HG03095 (cell line): ENCODE data around the gene MYOM1.
A peak's percentile ranks its signal among the peaks of the same experiment; 100 is the strongest.

ENCODE experiments used
- ATAC-seq: cut with Tn5 transposase; IDR thresholded peaks from one replicate; pipeline ENCODE4 v1.9.1; 2021; ENCODE audit warnings: moderate library complexity; ENCODE audit not compliant: unreplicated experiment

The MYOM1 gene

DNA sequence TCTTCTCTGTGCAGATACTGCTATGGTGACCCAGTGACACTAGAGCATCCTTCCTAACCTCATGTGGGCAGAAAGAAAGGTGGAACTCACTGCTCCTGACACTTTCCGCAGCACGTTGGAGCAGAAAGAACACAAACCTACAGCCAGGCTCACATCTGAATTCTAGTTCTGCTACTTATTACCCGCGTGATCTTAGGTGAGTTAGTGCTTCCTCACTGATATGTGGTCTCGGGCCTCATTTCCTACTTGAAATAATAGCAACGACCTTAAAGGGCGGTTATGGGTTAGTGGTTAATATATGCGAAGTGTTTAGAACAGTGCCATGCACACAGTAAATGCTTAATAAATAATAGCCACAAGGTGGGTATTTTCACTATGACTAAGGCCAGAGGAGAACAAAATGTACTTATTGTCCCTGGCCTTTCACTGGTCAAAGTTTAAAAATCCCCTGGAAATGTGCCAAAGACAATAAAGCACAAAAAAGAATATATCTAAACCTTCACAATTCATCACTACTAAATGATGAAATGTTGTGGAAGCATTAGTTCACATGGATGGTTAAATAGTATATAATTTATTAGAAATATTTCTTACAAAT, 66.6 kb downstream of the MYOM1 start:
- ATAC-seq, result no peak

DNA sequence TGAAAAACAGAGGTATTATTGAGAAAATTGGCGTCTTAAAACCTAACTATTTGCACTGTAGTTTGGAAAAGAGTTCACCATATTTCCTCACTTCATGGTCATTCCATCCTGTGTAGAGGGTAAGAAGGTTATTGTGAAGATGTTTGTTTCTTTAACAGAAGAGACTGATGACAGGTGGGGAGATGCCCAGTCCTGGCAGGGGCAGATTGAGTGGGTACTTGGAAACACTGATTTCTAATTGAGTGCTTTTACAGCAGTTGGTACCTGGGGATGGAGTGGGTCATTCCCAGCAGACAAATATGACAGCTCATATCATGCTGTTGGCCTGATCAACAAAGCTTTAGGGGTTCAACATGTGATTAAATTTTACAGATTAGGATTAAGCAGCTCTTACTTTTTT, 67.5 kb downstream of the MYOM1 start:
- ATAC-seq, result no peak

DNA sequence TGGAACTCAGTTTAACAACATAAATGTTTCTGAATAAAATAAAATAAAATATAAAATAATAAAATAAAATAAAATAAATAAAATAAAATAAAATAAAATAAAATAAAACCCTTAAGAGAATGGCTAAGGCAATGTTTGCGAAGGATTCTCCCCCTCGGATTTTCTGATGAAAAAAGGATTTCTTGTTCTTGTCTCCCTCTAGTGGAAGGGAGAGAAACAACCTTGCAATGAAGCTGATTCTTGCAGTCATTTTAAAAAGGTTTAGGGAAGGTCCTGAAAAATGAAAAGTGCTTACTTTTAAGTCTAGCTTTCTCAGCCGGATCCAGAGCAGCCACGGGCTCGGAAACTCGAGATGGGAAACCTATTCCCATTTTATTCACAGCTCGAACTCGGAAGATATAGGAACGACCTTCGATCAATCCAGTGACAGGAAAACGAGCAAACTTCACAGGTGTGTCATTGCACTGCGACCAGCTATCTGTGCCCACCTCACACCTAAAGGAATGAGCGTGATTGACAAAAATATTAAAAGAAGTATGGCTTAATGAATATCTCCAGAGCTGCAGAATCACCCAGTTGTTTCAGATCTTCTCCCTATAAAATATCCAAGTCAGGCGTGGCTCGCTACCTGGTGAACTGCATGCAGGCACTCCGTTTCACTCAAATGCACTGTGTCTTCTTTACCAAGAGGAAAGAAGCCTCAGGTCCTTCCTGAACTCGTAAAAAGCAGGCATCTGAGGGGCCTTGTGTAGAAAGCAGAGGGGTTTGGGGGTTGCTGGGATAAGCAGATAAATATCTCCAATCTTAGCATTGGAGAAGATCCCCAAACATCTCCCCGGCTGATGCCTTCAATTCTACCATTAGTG, 68.1 kb downstream of the MYOM1 start:
- ATAC-seq, result no peak

DNA sequence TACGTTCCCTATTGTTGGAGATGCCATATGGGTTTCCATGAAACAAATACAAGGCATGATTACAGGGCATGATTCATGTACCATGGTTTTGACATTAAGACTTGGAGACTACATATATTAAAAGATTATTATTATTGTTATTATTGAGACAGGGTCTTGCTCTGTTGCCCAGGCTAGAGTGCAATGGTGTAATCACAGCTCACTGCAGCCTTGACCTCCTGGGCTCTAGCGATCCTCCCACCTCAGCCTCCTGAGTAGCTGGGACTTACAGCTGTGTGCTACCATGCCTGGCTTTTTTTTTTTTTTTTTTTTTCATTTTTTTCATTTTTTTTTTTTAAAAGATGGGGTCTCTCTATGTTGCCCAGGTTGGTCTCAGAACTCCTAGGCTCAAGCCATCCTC, 69.1 kb downstream of the MYOM1 start:
- no peak for ATAC-seq

DNA sequence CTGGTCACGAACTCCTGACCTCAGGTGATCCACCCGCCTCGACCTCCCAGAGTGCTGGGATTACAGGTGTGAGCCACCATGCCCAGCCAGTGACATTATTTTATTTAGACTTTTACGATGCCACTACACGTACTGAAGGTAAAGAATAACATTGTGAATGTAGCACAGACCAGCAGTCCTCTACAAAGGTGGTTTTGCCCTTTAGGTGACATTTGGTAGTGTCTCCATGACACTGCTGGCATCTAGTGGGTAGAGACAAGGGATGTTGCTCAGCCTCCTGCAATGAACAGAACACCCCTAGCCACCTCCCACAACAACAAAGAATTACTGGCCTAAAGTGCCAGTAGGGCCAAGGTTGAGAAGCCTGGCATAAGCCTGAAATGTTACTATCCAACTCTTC, 69.5 kb downstream of the MYOM1 start:
- ATAC-seq, result no peak

DNA sequence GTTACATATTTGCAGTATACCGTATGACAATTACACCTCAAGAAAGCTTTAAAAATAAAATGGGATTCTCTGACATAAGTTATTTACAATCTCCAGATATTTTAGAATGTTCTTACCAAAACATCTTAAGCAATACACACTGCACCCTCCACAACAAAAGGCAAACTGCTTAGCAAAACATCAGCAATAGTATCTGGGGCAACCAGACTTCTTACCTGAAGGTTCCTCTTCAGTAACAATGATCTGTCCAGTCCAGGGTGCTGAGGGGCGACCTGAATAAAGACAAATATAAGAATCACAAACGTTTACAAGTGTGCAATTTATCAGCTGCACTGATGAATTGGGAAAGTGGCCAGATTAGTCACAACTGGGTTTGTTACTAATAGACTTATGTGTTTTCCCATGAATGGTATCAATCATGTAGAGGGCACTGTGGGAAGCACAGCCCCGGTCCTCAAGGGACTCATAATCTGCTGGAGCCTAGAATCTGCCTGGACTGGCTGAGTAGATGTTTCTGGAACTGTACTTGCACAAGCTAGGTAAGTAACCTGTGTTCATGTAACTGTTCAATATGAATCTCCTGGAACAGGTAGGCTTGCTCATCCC, 70.7 kb downstream of the MYOM1 start:
- no peak for ATAC-seq

DNA sequence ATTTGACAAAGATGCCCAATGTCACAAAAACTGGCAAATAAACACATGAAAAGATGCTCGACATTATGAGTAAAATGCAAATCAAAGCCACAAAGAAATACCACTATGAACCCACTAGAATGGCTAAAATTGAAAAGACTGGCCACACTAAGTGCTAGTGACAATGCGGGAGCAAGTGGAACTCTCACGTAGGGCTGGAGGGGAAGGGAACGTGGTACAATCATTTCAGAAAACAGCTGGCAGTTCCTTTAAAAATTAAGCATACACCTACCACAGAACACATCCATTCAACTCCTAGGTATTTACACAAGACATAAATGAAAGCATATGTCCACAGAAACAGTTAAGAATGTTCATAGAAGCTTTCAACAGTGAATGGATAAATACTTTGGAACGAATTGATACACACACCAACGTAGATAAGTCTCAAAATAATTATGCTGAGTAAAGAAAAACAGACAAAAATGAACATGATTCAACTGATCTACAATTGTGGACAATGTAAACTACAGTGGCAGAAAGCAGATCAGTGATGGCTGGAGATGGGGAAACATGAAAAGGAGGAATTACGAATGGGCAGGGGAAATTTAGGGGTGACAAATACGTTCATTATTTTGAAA, 71.7 kb downstream of the MYOM1 start:
- ATAC-seq, result no peak

DNA sequence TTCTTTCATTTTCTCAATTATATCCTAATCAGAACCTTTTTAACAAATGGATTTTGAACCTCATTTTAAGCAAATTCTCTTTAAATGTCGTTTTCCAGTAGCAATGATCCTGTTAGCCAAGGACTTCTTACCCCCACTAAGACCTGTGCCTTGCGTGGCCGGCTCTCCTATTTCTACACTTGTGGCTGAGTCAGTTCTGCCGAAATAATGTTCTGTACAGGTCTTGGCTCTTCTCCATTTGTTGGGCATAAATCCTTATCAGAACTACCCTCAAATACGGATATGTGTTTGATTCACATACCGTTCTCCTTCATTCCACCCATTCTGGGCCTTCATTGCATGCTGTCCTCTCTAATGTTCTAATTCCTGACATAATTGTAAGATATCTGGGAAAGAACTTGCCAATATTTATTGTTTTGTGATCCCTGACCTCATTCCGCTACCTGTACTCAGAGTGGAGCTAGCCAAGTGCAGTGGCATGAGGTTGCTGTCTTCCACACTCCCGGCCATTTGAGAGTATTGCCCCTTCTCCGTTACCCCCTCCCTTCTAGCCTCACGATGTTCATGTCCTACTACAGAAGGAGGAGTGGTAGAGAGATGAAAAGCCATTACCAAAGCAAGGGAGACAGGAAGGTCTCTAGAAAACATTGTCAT, 78.7 kb downstream of the MYOM1 start:
- ATAC-seq, result no peak

DNA sequence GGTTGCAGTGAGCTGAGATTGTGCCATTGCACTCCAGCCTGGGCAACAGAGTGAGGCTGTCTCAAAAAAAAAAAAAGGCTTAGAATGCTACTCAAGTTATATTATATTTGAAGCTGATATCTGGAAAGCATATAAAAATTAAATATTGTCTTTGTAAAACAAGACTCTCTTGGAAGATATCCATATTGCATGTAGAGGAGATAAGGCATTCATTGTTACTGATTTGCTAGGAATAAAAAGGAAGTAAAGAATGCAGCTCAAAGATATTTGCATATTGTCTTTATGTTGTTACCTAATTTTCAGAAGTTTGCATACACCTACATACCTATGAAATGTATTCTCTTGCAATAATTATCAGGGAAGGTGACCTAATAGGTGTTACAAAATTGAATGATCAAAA, 79.4 kb downstream of the MYOM1 start:
- ATAC-seq, result no peak

DNA sequence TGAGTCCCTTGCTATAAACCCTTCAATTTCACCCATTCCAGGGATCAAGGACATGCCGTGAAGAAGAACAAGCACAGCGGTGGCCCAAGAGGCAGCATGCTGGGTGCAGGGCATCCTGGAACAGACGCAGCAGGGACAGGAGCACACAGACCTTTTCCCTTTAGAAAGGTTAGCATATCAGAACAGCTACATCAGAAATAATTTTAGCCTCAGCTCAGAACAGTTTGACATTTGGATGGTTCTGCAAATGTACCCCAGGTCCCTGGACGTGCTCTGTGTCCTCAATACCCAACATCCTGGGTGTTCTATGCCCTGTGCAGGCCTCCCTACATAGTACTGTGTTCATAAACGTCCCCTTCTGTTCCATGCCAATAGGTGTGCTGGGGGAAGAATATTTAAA, 80.4 kb downstream of the MYOM1 start:
- no peak for ATAC-seq

DNA sequence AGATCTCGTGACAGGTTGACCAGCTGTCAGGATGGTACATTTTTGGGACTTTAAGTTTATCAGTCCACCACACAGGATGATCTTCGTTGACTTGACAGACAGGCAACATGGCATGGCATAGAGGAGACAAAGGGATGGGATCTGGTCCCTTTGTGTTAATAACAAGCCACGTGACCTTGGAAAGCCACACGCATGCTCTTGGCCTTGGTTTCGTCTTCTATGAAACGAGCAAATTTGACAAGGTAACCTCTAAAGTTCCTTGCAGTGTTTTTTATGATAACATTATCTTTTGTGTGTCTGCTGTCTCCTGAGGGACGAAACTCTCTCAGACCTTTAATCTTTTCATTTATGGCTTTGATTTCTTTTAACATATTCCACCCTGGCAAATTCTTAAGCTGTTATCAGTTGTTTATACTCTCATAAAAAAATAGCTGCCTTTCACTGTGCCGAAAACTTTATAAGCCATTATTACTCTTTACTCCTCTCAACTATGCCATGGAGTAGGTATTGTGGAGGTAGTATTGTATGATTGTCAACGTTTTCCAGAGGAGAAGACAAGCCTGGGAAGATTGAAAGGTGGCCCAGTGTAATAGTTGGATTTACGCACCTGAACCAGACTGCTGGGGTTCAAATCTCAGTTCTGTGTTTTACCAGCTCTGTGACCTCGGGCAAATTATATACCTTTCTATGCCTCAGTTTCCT, 81.3 kb downstream of the MYOM1 start:
- ATAC-seq, result no peak

DNA sequence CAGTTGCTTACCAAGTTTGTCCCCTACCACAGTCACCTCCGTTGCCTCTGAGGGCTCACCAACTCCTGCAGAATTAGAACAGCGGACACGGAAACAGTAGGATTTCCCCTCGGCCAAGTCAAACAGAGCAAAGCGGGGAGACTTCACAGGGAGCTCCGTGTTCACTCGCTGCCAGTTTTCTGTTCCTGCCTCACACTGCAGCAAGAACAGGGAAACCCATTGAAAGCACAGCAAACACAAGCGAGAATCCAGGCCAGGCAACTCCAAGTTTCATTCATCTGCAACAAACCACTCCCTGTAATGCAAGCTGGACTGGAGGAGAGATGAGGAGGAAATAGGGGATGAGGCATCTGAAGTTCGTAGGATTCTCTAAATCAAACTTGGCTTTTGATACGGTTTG, 84.2 kb downstream of the MYOM1 start:
- ATAC-seq, result no peak

DNA sequence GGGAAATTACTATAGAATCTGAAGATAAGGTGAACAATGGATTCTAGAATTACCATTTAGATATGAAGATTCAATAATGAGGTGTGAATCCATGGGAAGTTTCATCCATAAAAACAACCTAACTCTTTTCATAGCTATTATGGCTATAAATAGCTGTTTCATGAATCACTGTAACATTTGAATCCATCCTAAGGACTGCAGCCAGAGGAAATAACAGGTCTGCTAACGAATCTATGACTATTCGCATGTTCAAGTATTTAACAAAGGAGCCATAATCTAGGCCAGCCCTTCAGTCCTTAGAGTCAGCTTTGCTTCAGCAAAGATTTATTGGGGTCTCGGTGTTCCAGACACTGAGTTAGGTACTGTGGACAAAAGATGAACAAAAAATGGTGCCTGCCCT, 87.1 kb downstream of the MYOM1 start:
- no peak for ATAC-seq

DNA sequence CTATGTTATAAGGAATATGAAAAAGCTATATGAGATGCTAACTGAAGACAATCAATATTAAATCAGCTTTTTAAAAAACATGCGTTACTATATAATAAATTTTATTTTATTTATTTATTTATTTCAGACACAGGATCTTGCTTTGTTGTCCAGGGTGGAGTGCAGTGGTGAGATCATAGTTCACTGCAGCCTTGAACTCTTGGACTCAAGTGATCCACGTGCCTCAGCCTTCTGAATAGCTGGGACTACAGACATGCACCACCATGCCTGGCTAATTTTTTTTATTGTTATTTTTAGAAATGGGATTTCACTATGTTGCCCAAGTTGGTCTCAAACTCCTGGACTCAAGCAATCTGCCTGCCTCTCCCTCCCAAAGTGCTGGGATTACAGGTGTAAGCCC, 89.4 kb downstream of the MYOM1 start:
- ATAC-seq, result no peak

DNA sequence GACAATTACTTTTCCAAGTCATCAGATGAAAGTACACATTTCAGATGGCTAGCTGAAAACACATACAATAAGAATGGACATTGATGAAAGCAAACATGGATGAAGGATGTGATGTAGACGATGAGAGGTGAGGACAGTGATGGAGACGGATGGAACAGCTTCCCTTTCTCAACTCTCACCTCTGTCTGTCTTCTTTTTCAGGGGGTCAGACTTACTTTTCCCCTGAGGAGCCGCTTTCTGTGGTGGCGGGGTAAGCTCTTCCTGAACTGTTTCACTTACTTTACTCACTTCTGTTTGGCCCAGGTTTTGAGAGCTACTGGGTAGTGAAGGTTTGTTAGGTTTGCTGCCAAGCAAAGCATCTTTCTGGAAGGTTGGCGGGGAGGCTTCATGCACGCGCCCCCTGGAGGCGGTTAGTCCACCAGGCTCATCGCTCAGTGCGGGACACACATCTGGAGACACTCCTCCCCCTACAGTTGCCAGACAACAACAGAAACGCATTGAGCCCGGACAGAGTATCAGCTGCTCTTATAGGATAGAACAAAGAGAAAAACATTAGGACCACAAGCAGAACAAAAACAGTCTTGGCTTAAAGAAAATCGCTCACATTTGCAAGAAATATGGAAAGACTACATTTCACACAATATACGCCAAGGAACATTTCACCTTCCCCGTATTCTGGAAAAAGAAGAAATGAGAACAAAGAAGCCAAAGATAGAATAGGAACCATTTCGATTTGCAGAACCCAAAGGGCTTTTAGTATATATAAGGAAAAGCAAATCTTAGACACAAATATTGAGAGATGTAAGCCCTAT, 90.5 kb downstream of the MYOM1 start:
- ATAC-seq, result peak; percentile 97

DNA sequence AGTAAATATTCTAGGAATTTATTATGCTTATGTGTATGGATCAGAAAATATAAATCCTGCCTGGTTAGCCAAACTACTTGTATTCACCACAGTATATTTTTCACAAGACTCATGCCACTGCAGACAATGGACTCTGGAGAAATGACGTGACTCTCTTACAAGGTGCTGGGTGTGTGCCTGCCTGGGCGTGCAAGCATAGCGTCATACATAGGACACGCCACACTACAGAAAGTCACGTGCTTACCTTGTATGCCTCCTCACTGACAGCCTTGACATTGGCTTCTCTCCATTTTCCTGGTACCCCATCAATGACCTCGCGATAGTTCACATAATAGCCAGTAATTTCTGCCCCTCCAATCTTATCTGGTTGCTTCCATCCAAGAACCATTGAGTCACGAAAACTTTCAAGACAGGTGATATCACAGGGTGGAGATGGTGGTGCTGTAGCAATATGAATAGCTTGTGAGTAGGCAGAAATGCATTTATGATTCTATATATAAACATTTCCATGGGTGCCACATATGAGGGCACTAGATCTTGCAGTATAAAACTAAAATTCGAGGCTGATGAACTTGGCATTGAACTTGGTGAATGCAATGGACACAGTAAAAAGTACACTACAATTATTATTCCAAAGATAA, 93.2 kb downstream of the MYOM1 start:
- no peak for ATAC-seq

DNA sequence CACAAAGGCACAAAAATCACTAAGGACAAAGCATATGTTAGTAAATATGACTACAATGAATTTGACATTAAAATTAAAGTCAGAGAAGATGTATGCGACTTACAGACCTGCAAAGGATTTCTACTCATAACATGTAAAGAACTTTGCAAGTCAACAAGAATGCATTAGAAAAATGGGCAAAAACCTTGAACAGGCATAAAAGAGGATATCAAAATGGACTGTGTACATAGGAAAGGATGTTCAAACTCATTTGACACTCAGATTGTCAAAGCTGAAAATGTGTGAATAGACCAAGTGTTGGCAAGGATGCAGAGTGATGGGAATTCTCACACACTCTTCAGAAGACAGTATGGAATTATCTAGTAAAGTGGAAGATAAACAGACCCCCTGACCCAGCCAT, 94.9 kb downstream of the MYOM1 start:
- ATAC-seq, result no peak

DNA sequence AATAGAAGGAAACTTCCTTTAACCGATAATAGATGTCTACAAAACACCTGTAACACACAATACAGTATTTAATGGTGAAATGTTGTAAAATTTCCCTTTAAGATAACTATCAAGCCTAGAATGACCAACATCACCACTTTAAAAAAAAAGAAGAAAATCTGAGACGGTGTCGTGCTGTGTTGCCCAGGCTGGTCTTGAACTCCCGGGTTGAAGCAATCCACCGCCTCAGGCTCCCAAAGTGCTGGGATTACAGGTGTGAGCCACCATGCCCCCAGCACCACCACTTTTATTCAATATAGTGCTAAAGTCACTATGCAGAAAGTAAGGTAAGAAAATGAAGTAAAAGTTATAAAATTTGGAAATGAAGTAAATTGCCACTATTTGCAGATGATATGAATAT, 96.9 kb downstream of the MYOM1 start:
- ATAC-seq, result no peak

DNA sequence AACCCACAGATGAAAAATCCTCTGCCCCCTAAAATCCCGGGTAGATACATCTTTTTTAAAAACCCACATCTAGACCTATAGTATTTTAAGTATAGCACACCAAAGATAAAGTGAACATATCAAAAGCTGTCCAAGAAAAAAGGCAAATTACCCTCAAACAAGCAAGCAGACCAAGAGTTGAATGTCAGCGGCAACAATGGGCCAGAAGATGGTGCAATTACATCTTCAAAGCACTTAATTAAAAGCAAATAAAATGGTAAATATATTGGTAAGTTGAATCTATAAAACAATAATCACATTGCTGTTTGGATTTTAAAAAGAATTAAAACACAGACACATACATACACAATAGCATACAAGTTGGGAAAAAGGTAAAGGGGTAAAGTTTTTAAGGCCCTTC, 98.5 kb downstream of the MYOM1 start:
- ATAC-seq, result no peak
